ENCODE data around the gene TRAPPC11. TPM values are rescaled to one million over a fixed set of nuclear protein-coding genes. Genes with fewer than 3 reads are reported as not detected.

The TRAPPC11 gene
- total RNA-seq, 2 donors from 2014 or later, result 41.6 to 65.3 TPM

DNA sequence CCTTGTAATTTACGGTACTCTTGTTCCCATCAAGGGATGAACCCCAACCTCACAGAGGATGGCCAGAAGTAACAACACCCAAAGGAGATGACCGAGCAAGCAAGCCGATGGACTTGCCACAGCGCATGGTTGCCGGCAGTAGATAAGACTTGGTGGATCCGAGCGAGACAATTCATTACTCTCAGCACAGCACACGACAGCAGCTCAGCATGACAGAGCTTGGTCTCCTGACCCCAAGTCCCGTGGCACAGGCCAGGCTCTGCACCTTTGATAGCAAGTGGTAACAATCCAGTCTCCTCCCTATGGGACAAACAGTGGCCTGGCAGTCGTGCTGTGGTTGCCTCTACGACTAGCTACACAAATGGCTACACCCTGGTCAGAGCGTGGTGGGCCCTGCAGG, 26.4 kb upstream of the TRAPPC11 start:
- Histone ChIP-seq H3K4me1 (ENCODE audit: control insufficient read depth in 1 of 2, low read depth in 2 of 2) (peaks cover 11 to 20% of the 10 kb centered on the region in 2 donors), H3K9me3 (no peaks in the 10 kb centered on the region), H3K4me3 (no peak overlapping the region), H3K36me3 (no peaks in the 10 kb centered on the region), H3K27ac (no peak overlapping the region), H3K27me3 (replicated peaks; ENCODE audit: insufficient read depth) (no peaks in the 10 kb centered on the region)
- no peak for DNase-seq (ENCODE audit: low spot score)
- TF ChIP-seq, protein P1, sequence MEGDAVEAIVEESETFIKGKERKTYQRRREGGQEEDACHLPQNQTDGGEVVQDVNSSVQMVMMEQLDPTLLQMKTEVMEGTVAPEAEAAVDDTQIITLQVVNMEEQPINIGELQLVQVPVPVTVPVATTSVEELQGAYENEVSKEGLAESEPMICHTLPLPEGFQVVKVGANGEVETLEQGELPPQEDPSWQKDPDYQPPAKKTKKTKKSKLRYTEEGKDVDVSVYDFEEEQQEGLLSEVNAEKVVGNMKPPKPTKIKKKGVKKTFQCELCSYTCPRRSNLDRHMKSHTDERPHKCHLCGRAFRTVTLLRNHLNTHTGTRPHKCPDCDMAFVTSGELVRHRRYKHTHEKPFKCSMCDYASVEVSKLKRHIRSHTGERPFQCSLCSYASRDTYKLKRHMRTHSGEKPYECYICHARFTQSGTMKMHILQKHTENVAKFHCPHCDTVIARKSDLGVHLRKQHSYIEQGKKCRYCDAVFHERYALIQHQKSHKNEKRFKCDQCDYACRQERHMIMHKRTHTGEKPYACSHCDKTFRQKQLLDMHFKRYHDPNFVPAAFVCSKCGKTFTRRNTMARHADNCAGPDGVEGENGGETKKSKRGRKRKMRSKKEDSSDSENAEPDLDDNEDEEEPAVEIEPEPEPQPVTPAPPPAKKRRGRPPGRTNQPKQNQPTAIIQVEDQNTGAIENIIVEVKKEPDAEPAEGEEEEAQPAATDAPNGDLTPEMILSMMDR (IDR thresholded peaks at IDR 0.05), result no peak
- ATAC-seq (ENCODE audit: insufficient number of reproducible peaks, low FRiP score, low read depth), result no peak

DNA sequence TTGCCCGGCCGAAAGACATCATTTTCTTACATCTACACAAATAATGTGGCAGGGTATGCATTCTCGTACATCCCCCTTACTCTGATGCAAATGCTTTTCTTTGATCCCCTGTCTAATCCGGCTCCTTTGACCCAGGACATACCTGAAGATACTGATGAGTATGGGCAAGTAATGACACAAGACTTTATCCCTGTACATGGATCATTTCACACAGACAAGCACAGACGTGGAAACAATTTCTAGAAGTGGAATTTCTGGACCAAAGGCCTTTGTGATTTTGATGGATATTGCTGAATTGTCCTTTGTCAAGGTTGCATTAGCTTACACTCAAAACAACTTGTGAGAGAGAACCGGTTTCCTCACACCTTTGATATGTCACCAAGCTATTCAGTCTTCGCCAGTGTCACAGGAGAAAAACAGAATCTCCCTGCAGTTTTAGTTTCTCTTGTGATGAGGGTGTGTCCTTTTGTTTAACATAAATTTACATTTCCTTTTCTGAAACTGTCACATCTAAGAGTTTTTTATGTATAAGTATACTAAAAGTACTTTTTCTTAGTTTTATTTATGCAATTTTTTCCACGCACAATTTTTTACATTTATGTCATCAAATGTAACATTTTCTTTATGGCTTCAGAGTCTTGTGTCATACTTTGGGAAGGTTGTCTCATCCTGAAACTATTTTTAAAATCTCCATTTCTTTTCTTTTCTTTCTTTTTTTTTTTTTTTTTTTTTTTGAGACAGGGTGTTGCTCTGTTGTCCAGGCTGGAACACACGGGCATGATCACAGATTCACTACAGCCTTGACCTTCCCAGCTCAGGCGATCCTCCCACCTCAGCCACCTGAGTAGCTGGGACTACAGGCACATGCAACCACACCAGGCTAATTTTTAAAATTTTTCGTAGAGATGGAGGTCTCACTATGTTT, 25.4 kb upstream of the TRAPPC11 start:
- DNase-seq (ENCODE audit: low spot score), result no peak
- no peak for ATAC-seq (ENCODE audit: insufficient number of reproducible peaks, low FRiP score, low read depth)
- Histone ChIP-seq H3K27me3 (replicated peaks; ENCODE audit: insufficient read depth) (no peaks in the 10 kb centered on the region), H3K36me3 (no peaks in the 10 kb centered on the region), H3K27ac (no peak overlapping the region), H3K4me1 (ENCODE audit: control insufficient read depth in 1 of 2, low read depth in 2 of 2) (peaks cover 20 to 31% of the 10 kb centered on the region in 2 donors), H3K9me3 (no peaks in the 10 kb centered on the region), H3K4me3 (no peak overlapping the region)
- TF ChIP-seq, protein P1 (IDR thresholded peaks at IDR 0.05), result no peak

DNA sequence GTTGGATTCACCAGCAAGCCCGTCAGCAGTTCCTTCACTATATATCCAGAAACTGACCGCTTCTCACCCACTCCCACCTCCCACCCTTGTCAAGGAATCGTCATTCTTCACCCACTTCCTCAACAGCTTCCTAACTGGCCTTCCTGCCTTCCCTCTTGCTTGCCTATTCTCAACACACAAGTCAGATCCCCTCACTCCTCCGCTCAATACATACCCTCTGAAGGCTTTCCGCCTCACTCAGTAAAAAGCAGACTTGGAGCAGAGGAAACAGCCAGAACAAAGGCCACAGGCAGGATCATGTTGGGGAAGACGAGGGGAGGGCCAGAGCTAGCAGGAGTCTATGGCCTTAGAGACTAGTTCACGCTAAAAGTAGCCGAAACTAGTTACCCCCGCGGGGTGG, 23.8 kb upstream of the TRAPPC11 start:
- DNase-seq (ENCODE audit: low spot score) (no peak), ATAC-seq (ENCODE audit: insufficient number of reproducible peaks, low FRiP score, low read depth) (no peak)
- Histone ChIP-seq H3K4me1 (ENCODE audit: control insufficient read depth in 1 of 2, low read depth in 2 of 2) (peaks cover 24 to 40% of the 10 kb centered on the region in 2 donors), H3K4me3 (no peak overlapping the region), H3K9me3 (no peaks in the 10 kb centered on the region), H3K27ac (no peak overlapping the region), H3K27me3 (replicated peaks; ENCODE audit: insufficient read depth) (no peaks in the 10 kb centered on the region), H3K36me3 (no peaks in the 10 kb centered on the region)
- TF ChIP-seq, protein P1 (IDR thresholded peaks at IDR 0.05), result no peak

DNA sequence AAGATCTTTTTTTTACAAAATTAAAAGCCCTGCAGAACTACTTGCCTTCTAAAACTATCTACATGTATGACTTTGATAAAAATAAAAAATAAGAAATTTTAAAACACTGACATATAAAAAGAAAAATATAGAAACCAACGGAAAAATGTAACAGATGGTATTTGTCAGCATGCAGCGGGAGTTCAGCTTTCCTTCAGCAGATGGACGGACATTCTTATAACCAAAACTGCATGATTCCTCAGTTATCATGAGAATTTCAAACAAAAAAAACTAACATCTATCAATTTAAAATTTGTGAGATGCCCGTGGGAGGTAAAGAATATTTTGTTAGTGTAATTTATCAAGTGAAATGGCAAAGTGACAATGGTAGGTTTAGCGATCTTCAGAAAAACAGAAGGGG, 23.4 kb upstream of the TRAPPC11 start:
- no peak overlapping the region for H3K4me3 ChIP-seq
- TF ChIP-seq, protein P1 (IDR thresholded peaks at IDR 0.05), result no peak
- H3K27me3 ChIP-seq (replicated peaks; ENCODE audit: insufficient read depth), result no peaks in the 10 kb centered on the region
- peaks cover 24 to 40% of the 10 kb centered on the region in 2 donors for H3K4me1 ChIP-seq (ENCODE audit: control insufficient read depth in 1 of 2, low read depth in 2 of 2)
- no peaks in the 10 kb centered on the region for H3K36me3 ChIP-seq
- DNase-seq (ENCODE audit: low spot score) (no peak), ATAC-seq (ENCODE audit: insufficient number of reproducible peaks, low FRiP score, low read depth) (no peak)
- H3K9me3 ChIP-seq, result no peaks in the 10 kb centered on the region
- H3K27ac ChIP-seq, result peak overlapping the region in 1 of 2 donors; percentile 90

DNA sequence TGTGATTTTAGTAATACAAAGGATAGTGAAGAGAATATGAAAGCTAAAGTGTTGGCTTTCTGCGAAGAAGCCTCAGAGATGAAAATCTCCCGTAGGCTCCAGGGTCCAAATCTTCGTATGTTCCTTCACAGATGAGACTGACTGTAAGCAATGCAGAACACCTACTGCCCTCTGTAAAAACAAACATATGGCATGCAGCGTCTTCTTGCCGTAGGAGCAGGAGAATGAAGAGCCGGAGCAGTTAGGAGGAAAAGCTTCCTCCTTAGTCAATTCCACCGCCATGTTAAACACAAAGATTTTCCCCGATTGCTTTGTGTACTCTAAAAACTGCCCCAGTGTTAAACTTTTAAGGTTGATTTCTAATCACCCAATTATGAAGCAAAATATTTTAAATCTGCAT, 22.6 kb upstream of the TRAPPC11 start:
- DNase-seq (ENCODE audit: low spot score), result no peak
- H3K27ac ChIP-seq, result peak overlapping the region; percentile 78 to 90
- H3K9me3 ChIP-seq, result no peaks in the 10 kb centered on the region
- peak overlapping the region; percentile 57 for H3K4me3 ChIP-seq
- no peak for ATAC-seq (ENCODE audit: insufficient number of reproducible peaks, low FRiP score, low read depth)
- no peaks in the 10 kb centered on the region for H3K36me3 ChIP-seq
- no peaks in the 10 kb centered on the region for H3K27me3 ChIP-seq (replicated peaks; ENCODE audit: insufficient read depth)
- TF ChIP-seq, protein P1 (IDR thresholded peaks at IDR 0.05), result no peak
- H3K4me1 ChIP-seq (ENCODE audit: control insufficient read depth in 1 of 2, low read depth in 2 of 2), result peaks cover 24 to 39% of the 10 kb centered on the region in 2 donors

Measured in thoracic aorta (tissue), 2 donors.